Measurements from ENCODE around the gene FANCI.

FANCI gene

DNA sequence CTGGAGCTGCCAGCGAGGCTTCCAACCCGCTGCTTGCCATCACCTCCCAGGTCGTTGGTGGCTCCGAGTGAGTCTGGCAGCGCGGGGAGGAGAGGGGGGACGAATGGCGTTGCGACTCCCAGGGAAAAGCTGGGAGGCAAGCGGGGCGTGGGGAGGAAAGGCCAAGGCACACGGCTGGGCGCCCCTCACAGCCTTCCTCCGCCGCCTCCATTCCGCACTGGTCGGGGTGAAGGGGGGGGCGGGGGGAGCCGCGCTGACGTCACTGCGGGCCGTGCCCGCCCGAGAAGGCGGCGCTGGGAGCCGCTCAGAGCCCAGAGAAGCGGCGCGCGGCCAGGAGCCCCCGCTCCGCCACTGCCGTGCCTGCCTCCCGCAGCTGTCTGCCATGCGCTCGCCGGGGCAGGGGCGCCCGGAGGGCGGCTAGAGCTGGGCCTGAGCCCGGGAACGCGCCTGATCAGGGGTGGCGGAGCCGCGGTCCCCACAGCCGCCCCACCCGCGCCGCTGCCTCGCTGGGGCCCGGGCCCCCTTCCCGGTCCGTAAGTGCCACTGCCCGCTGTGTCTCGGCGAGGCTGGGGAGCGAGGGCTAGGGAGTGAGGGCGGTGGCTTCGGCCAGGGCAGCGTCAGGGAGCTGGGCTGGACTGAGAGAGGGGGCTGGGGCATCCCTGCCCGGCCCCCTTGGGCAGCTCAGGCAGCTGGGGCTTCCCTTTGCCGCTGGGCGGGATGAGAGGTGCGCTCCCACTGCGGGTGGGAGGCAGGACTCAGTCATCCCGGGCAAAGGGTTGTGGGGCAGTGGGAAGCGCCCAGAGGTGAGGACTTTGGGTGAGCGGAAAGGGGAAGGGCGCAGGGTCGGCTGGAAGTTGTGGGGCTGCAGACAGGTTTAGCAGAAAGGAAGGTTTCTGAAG lies 118.7 kb downstream of the FANCI start (continued):
- TF ChIP-seq TSHZ1 (tag by site-specific recombination; IDR thresholded peaks at IDR 0.05; ENCODE audit: borderline replicate concordance) (no peak), ZNF10 (tag by site-specific recombination; IDR thresholded peaks at IDR 0.05) (no peak), ZBTB26 (tag by site-specific recombination; optimal IDR thresholded peaks at IDR 0.05) (peak; percentile 73), ZNF585B (tag by site-specific recombination; IDR thresholded peaks at IDR 0.05) (no peak), ZNF175 (tag by site-specific recombination; IDR thresholded peaks at IDR 0.05) (no peak), ZEB2 (tag by site-specific recombination; IDR thresholded peaks at IDR 0.05) (no peak), ZBTB1 (tag by site-specific recombination; IDR thresholded peaks at IDR 0.05) (no peak), YY1 (tag by site-specific recombination; IDR thresholded peaks at IDR 0.05) (0 out of 2 replicates have a peak, but pooled peaks have one; percentile 26), ZNF830 (tag by site-specific recombination; IDR thresholded peaks at IDR 0.05; ENCODE audit: low read depth) (no peak), ZNF561 (tag by site-specific recombination; IDR thresholded peaks at IDR 0.05; ENCODE audit: borderline replicate concordance) (peak; percentile 68; the same call in 1 of the 2 replicates), ZNF658 (tag by site-specific recombination; IDR thresholded peaks at IDR 0.05) (no peak), ZNF660 (tag by site-specific recombination; IDR thresholded peaks at IDR 0.05) (peak; percentile 56), ZXDB (tag by site-specific recombination; IDR thresholded peaks at IDR 0.05) (no peak), OVOL3 (tag by site-specific recombination; IDR thresholded peaks at IDR 0.05) (no peak), ZNF600 (tag by site-specific recombination; IDR thresholded peaks at IDR 0.05) (peak; percentile 79), ZNF140 (tag by site-specific recombination; IDR thresholded peaks at IDR 0.05) (no peak), ZBTB20 (tag by site-specific recombination; IDR thresholded peaks at IDR 0.05) (peak; percentile 98), ZNF335 (tag by site-specific recombination; conservative IDR thresholded peaks at IDR 0.05) (peak; percentile 96), ZNF133 (tag by site-specific recombination; IDR thresholded peaks at IDR 0.05) (no peak), GLI4 (tag by site-specific recombination; IDR thresholded peaks at IDR 0.05) (0 out of 2 replicates have a peak, but pooled peaks have one; percentile 18), KLF16 (tag by site-specific recombination; IDR thresholded peaks at IDR 0.05) (no peak)
- TF ChIP-seq, protein P1, sequence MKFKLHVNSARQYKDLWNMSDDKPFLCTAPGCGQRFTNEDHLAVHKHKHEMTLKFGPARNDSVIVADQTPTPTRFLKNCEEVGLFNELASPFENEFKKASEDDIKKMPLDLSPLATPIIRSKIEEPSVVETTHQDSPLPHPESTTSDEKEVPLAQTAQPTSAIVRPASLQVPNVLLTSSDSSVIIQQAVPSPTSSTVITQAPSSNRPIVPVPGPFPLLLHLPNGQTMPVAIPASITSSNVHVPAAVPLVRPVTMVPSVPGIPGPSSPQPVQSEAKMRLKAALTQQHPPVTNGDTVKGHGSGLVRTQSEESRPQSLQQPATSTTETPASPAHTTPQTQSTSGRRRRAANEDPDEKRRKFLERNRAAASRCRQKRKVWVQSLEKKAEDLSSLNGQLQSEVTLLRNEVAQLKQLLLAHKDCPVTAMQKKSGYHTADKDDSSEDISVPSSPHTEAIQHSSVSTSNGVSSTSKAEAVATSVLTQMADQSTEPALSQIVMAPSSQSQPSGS (tag by site-specific recombination; IDR thresholded peaks at IDR 0.05; ENCODE audit: low read depth): peak; percentile 75
- TF ChIP-seq, protein P2, sequence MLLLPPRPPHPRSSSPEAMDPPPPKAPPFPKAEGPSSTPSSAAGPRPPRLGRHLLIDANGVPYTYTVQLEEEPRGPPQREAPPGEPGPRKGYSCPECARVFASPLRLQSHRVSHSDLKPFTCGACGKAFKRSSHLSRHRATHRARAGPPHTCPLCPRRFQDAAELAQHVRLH (tag by site-specific recombination; IDR thresholded peaks at IDR 0.05): no peak
- TF ChIP-seq, protein P3, sequence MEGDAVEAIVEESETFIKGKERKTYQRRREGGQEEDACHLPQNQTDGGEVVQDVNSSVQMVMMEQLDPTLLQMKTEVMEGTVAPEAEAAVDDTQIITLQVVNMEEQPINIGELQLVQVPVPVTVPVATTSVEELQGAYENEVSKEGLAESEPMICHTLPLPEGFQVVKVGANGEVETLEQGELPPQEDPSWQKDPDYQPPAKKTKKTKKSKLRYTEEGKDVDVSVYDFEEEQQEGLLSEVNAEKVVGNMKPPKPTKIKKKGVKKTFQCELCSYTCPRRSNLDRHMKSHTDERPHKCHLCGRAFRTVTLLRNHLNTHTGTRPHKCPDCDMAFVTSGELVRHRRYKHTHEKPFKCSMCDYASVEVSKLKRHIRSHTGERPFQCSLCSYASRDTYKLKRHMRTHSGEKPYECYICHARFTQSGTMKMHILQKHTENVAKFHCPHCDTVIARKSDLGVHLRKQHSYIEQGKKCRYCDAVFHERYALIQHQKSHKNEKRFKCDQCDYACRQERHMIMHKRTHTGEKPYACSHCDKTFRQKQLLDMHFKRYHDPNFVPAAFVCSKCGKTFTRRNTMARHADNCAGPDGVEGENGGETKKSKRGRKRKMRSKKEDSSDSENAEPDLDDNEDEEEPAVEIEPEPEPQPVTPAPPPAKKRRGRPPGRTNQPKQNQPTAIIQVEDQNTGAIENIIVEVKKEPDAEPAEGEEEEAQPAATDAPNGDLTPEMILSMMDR (tag by site-specific recombination; IDR thresholded peaks at IDR 0.05): no peak

Measured in HEK293 (cell line).